Calu3 (cell line): Measurements from ENCODE around the gene SULF2. TPM values are rescaled to one million over a fixed set of nuclear protein-coding genes. Genes with fewer than 3 reads are reported as not detected.

Source experiments
- BruUV-seq: library from RNA; stranded (reverse); fragments of 400-500 nt; replicated peaks from 2 replicates; lab custom pipeline; 2021; lab: Mats Ljungman, UMichigan
- CTCF ChIA-PET: fragments of 300-600 bp; sonication (Branson Sonifier 250); formaldehyde crosslinking; loops from one replicate; lab custom pipeline; 2022; ENCODE audit warnings: antibody characterized with exemption; lab: Charles Lee
- DNase-seq: peaks from one replicate; pipeline ENCODE4 v3.0.0; 2022
- H3K27ac Mint-ChIP-seq: one replicate; pipeline ENCODE4 v1.8.0; 2022; ENCODE audit warnings: mixed read lengths; ENCODE audit not compliant: unreplicated experiment
- H3K27me3 Mint-ChIP-seq: one replicate; pipeline ENCODE4 v1.8.0; 2022; ENCODE audit warnings: mixed read lengths; ENCODE audit not compliant: unreplicated experiment
- H3K36me3 Mint-ChIP-seq: one replicate; pipeline ENCODE4 v1.8.0; 2022; ENCODE audit warnings: mild to moderate bottlenecking, moderate library complexity, mixed read lengths; ENCODE audit not compliant: insufficient read depth, unreplicated experiment
- H3K4me1 Mint-ChIP-seq: one replicate; pipeline ENCODE4 v1.8.0; 2022; ENCODE audit warnings: mild to moderate bottlenecking, low read depth, mixed read lengths; ENCODE audit not compliant: unreplicated experiment
- H3K4me3 Mint-ChIP-seq: one replicate; pipeline ENCODE4 v1.8.0; 2022; ENCODE audit warnings: mild to moderate bottlenecking, low read depth, moderate library complexity, mixed read lengths; ENCODE audit not compliant: unreplicated experiment
- H3K9me3 Mint-ChIP-seq: one replicate; pipeline ENCODE4 v1.8.0; 2022; ENCODE audit warnings: low read depth, mixed read lengths; ENCODE audit not compliant: unreplicated experiment
- intact Hi-C: fragments of 100-400 bp; cut with micrococcal nuclease; formaldehyde crosslinking; loops from one replicate; pipeline ENCODE4 v1.10.0; 2022; ENCODE audit not compliant: unreplicated experiment
- total RNA-seq: library from RNA; stranded (reverse); gene quantifications from 2 replicates; pipeline ENCODE4 v1.2.3, GENCODE V29; 2022
- TF ChIP-seq, protein P1 (sequence below): fragments of 200-600 bp; IDR thresholded peaks from one replicate; pipeline ENCODE4 v1.8.0; 2022; ENCODE audit warnings: antibody characterized with exemption; ENCODE audit not compliant: unreplicated experiment

Gene SULF2
- total RNA-seq, 1 experiment from 2014 or later: 112 TPM

DNA sequence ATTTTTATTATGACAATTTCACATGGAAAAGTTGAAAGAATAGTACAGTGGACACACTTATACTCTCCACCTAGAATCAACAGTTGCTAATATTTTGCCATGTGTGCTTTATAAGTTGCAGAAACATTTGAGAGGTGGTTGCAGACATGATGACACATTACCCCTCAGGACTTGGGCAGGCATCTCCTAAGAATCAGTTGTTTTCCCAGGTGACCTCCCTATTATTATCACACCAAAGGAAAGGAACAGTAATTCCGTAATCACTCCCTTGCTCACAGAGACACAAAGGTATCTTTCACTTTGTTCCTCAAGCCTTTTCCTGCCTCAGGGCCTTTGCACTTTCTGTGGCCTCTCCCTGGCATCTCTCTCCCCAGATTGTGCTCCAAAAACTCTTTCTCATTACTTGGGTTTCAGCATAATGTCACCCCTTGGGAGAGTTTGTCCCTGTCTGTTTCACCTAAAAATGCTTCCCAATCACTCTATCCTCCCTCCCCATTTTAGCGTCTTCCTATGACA lies 5.9 kb upstream of the SULF2 start:
- Mint-ChIP-seq H3K27me3 (no peaks in the 10 kb centered on the region), H3K9me3 (no peaks in the 10 kb centered on the region), H3K36me3 (peaks cover 13% of the 10 kb centered on the region), H3K4me3 (no peak overlapping the region), H3K27ac (no peak overlapping the region), H3K4me1 (peaks cover 52% of the 10 kb centered on the region)
- DNase-seq: no peak
- TF ChIP-seq, protein P1, sequence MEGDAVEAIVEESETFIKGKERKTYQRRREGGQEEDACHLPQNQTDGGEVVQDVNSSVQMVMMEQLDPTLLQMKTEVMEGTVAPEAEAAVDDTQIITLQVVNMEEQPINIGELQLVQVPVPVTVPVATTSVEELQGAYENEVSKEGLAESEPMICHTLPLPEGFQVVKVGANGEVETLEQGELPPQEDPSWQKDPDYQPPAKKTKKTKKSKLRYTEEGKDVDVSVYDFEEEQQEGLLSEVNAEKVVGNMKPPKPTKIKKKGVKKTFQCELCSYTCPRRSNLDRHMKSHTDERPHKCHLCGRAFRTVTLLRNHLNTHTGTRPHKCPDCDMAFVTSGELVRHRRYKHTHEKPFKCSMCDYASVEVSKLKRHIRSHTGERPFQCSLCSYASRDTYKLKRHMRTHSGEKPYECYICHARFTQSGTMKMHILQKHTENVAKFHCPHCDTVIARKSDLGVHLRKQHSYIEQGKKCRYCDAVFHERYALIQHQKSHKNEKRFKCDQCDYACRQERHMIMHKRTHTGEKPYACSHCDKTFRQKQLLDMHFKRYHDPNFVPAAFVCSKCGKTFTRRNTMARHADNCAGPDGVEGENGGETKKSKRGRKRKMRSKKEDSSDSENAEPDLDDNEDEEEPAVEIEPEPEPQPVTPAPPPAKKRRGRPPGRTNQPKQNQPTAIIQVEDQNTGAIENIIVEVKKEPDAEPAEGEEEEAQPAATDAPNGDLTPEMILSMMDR: no peak
- no TSS peak for BruUV-seq
- CTCF ChIA-PET: interaction anchor here (1.1 kb wide), 1 partner anchor 504 kb away, joined by 3 read pairs; no protein-coding TSS in a partner anchor
- intact Hi-C loops: no loop called here

GRCh38 chr20:47790580-47790965 lies 5.3 kb upstream of the SULF2 start:
- CTCF ChIA-PET: no interaction called here
- no peak for DNase-seq
- intact Hi-C loops: no loop called here

GRCh38 chr20:47789764-47790579 lies 4.7 kb upstream of the SULF2 start:
- Mint-ChIP-seq H3K4me1 (peaks cover 44% of the 10 kb centered on the region), H3K36me3 (peaks cover 13% of the 10 kb centered on the region), H3K4me3 (no peak overlapping the region), H3K9me3 (no peaks in the 10 kb centered on the region), H3K27me3 (no peaks in the 10 kb centered on the region), H3K27ac (no peak overlapping the region)
- no TSS peak for BruUV-seq
- no peak for DNase-seq
- TF ChIP-seq, protein P1: no peak
- intact Hi-C loops: loop anchor here (5.0 to 10.0 kb wide), 2 partner anchors 67 to 185 kb away; no protein-coding TSS in a partner anchor
- CTCF ChIA-PET: no interaction called here

More at GRCh38 chr20:47790580-47790965, 5.3 kb upstream of the SULF2 start:
- Mint-ChIP-seq H3K4me3 (no peak overlapping the region), H3K36me3 (peaks cover 18% of the 10 kb centered on the region), H3K9me3 (no peaks in the 10 kb centered on the region), H3K27ac (no peak overlapping the region), H3K27me3 (no peaks in the 10 kb centered on the region), H3K4me1 (peaks cover 50% of the 10 kb centered on the region)
- no TSS peak for BruUV-seq
- TF ChIP-seq, protein P1: no peak

DNA sequence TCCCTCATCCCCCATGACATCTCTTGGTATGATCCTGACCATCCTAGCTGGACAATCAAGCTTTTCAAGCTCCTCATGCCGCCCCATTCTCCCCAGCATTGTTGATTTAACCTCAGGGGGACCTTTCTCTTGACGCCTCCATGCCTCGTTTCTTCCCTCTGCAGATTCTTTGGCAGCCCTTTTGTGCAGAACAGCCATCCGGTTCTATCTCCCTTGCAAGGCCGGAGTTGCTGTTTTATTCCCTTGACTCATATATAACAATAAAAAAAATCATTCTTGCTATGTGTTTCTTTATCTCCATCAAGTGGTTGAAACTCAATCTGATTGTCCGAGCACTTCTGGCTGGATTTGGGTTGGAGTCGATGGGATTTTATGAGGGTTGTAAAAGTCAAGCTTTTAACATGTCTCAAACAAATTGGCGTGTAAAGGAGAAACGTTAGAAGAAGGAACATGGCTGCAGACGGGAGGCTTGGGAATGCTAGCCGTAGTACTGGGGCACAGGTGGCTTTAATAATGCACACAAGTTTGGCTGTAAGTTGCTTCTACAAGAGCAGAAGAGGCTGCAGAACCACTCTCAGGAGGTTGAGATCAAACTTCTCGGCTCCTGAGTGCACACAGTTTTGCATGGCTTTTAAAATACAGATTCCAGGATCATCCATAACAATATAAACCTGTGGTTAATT lies 3.9 kb upstream of the SULF2 start:
- intact Hi-C loops: loop anchor here (5.0 to 10.0 kb wide), 2 partner anchors 68 to 186 kb away; no protein-coding TSS in a partner anchor
- H3K27me3 Mint-ChIP-seq: no peaks in the 10 kb centered on the region
- H3K9me3 Mint-ChIP-seq: no peaks in the 10 kb centered on the region
- TF ChIP-seq, protein P1: no peak
- H3K36me3 Mint-ChIP-seq: peaks cover 21% of the 10 kb centered on the region
- H3K4me3 Mint-ChIP-seq: no peak overlapping the region
- H3K27ac Mint-ChIP-seq: no peak overlapping the region
- DNase-seq: no peak
- peaks cover 46% of the 10 kb centered on the region for H3K4me1 Mint-ChIP-seq
- BruUV-seq: no TSS peak
- CTCF ChIA-PET: interaction anchor here (0.5 kb wide), 1 partner anchor 540 kb away, joined by 6 read pairs; no protein-coding TSS in a partner anchor
